Type B pancreatic cell (in vitro differentiated cells): ENCODE results near the gene IL12RB2. TPM values are rescaled to one million over a fixed set of nuclear protein-coding genes. Genes with fewer than 3 reads are reported as not detected.

Experiments
- DNase-seq: peaks from one replicate; pipeline ENCODE4 v3.0.0; 2021; ENCODE audit warnings: mixed read lengths; ENCODE audit not compliant: unreplicated experiment; ENCODE audit errors: extremely low spot score
- H3K27ac Mint-ChIP-seq: 2 replicates; pipeline ENCODE4 v1.8.0; 2021; ENCODE audit warnings: mild to moderate bottlenecking, mixed read lengths
- H3K27me3 Mint-ChIP-seq: 2 replicates; pipeline ENCODE4 v1.8.0; 2021; ENCODE audit warnings: mixed read lengths
- H3K36me3 Mint-ChIP-seq: 2 replicates; pipeline ENCODE4 v1.8.0; 2021; ENCODE audit warnings: mixed read lengths
- H3K4me1 Mint-ChIP-seq: one replicate; pipeline ENCODE4 v1.8.0; 2021; ENCODE audit warnings: mixed read lengths; ENCODE audit not compliant: unreplicated experiment
- H3K4me3 Mint-ChIP-seq: 2 replicates; pipeline ENCODE4 v1.8.0; 2021; ENCODE audit warnings: mild to moderate bottlenecking, mixed read lengths
- H3K9me3 Mint-ChIP-seq: 2 replicates; pipeline ENCODE4 v1.8.0; 2021; ENCODE audit warnings: mixed read lengths
- total RNA-seq: library from RNA; stranded (reverse); gene quantifications from 2 replicates; pipeline ENCODE4 v1.2.1, GENCODE V29; 2021; ENCODE audit warnings: low replicate concordance
- TF ChIP-seq, protein P1 (sequence below): fragments of 200-600 bp; sonication (generic); conservative IDR thresholded peaks from 2 replicates; pipeline ENCODE4 v1.5.0; 2021; ENCODE audit warnings: antibody characterized with exemption, mild to moderate bottlenecking

IL12RB2 gene
- total RNA-seq, 1 donor from 2014 or later, result 0.46 TPM

DNA sequence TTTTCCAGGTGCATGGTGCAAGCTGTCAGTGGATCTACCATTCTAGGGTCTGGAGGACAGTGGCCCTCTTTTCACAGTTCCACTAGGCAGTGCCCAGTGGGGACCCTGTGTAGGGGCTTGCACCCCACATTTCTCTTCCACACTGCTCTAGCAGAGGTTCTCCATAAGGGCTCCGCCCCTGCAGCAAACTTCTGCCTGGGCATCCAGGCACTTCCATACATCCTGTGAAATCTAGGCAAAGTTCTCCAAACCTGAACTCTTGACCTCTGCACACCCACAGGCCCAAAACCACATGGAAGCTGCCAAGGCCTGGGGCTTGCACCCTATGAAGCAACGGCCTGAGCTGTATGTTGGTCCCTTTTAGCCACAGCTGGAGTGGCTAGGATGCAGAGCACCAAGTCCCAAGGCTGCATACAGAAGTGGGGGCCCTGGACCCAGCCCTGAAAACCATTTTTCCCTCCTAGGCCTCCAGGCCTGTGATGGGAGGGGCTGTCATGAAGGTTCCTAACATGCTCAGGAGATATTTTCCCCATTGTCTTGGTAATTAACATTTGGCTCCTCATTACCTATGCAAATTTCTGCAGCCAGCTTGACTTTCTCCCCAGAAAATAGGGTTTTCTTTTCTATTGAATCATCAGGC is 76.4 kb downstream of the IL12RB2 start:
- H3K27ac Mint-ChIP-seq, result no peak overlapping the region

GRCh38 chr1:67390041-67390887 is 82.6 kb downstream of the IL12RB2 start:
- H3K4me1 Mint-ChIP-seq, result no peaks in the 10 kb centered on the region
- TF ChIP-seq, protein P1, sequence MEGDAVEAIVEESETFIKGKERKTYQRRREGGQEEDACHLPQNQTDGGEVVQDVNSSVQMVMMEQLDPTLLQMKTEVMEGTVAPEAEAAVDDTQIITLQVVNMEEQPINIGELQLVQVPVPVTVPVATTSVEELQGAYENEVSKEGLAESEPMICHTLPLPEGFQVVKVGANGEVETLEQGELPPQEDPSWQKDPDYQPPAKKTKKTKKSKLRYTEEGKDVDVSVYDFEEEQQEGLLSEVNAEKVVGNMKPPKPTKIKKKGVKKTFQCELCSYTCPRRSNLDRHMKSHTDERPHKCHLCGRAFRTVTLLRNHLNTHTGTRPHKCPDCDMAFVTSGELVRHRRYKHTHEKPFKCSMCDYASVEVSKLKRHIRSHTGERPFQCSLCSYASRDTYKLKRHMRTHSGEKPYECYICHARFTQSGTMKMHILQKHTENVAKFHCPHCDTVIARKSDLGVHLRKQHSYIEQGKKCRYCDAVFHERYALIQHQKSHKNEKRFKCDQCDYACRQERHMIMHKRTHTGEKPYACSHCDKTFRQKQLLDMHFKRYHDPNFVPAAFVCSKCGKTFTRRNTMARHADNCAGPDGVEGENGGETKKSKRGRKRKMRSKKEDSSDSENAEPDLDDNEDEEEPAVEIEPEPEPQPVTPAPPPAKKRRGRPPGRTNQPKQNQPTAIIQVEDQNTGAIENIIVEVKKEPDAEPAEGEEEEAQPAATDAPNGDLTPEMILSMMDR, result no peak
- no peaks in the 10 kb centered on the region for H3K36me3 Mint-ChIP-seq
- no peaks in the 10 kb centered on the region for H3K27me3 Mint-ChIP-seq
- H3K9me3 Mint-ChIP-seq, result peaks cover under 1% of the 10 kb centered on the region
- H3K27ac Mint-ChIP-seq, result no peak overlapping the region
- no peak for DNase-seq
- no peak overlapping the region for H3K4me3 Mint-ChIP-seq

More for the DNA sequence above, 76.4 kb downstream of the IL12RB2 start:
- H3K9me3 Mint-ChIP-seq, result peaks cover 18% of the 10 kb centered on the region
- no peaks in the 10 kb centered on the region for H3K27me3 Mint-ChIP-seq
- TF ChIP-seq, protein P1, result no peak
- H3K4me1 Mint-ChIP-seq, result no peaks in the 10 kb centered on the region
- DNase-seq, result no peak
- H3K4me3 Mint-ChIP-seq, result no peak overlapping the region
- H3K36me3 Mint-ChIP-seq, result peaks cover 15% of the 10 kb centered on the region

DNA sequence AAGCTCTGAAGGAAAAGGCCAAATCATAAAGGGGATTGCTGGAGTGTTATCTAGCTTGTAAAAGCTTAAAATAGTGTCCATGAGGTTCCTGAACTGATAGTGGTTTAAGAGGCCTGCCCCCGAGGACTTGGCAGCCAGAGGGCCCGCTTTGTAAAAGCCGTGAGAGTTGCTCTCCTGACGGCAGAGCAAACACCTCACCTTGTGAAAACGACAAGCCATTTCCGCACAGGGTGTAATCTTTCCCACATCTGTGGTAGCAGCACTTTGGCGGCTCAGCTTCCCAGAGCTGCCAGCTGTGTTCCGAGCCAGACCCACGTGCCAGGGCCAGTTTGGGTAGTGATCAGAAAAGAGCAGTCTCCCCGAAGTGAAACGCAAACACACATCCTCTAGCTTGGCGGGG is 85.6 kb downstream of the IL12RB2 start:
- peaks cover 5% of the 10 kb centered on the region for H3K36me3 Mint-ChIP-seq
- no peak overlapping the region for H3K4me3 Mint-ChIP-seq
- H3K27me3 Mint-ChIP-seq, result no peaks in the 10 kb centered on the region
- H3K4me1 Mint-ChIP-seq, result no peaks in the 10 kb centered on the region
- H3K9me3 Mint-ChIP-seq, result no peaks in the 10 kb centered on the region
- no peak for DNase-seq
- TF ChIP-seq, protein P1, result no peak
- no peak overlapping the region for H3K27ac Mint-ChIP-seq

GRCh38 chr1:67393737-67394136 is 86.1 kb downstream of the IL12RB2 start:
- H3K4me1 Mint-ChIP-seq, result no peaks in the 10 kb centered on the region
- no peak for DNase-seq
- no peaks in the 10 kb centered on the region for H3K27me3 Mint-ChIP-seq
- TF ChIP-seq, protein P1, result no peak
- peaks cover 6% of the 10 kb centered on the region for H3K36me3 Mint-ChIP-seq
- no peaks in the 10 kb centered on the region for H3K9me3 Mint-ChIP-seq
- no peak overlapping the region for H3K27ac Mint-ChIP-seq
- H3K4me3 Mint-ChIP-seq, result no peak overlapping the region

DNA sequence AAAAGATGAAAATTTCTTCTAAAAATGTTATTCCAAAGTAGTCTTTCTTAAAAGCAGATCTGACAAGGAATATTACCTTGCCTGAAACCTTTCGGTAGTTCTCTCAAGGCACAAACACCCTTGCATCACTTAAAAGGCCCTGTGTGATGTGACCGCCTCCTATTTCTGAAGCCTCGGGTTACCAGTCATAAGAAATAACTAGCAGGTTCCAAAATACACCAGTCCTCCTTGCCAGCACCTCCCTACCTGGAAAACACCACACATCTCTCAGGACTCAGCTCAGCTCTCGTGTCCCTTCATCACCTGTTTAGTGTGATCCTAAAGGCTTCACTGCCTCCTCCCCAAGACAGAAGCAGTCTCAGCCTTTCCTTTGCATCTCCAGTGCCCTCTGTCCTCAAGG is 86.9 kb downstream of the IL12RB2 start:
- H3K4me1 Mint-ChIP-seq, result no peaks in the 10 kb centered on the region
- H3K4me3 Mint-ChIP-seq, result no peak overlapping the region
- no peak for DNase-seq
- no peaks in the 10 kb centered on the region for H3K9me3 Mint-ChIP-seq
- H3K36me3 Mint-ChIP-seq, result peaks cover 6% of the 10 kb centered on the region
- no peaks in the 10 kb centered on the region for H3K27me3 Mint-ChIP-seq
- TF ChIP-seq, protein P1, result no peak
- H3K27ac Mint-ChIP-seq, result no peak overlapping the region
